HG02970 (cell line): ENCODE data around the gene PDLIM7.

ENCODE experiments used
- ATAC-seq: cut with Tn5 transposase; IDR thresholded peaks from one replicate; pipeline ENCODE4 v1.9.1; 2021; ENCODE audit warnings: mild to moderate bottlenecking, moderate library complexity, moderate number of reproducible peaks; ENCODE audit not compliant: unreplicated experiment, low FRiP score

The PDLIM7 gene

GRCh38 chr5:177524941-177525655 lies 27.7 kb upstream of the PDLIM7 start:
- no peak for ATAC-seq

- ATAC-seq, result no peak
These were observed 27.1 kb upstream of the PDLIM7 start for GRCh38 chr5:177524539-177524900.

GRCh38 chr5:177523711-177524538 lies 26.5 kb upstream of the PDLIM7 start:
- no peak for ATAC-seq

- ATAC-seq, result no peak
These were observed 23.6 kb upstream of the PDLIM7 start for GRCh38 chr5:177520916-177521513.

GRCh38 chr5:177520271-177520670 lies 22.9 kb upstream of the PDLIM7 start:
- ATAC-seq, result no peak

GRCh38 chr5:177519463-177520235 lies 22.2 kb upstream of the PDLIM7 start:
- no peak for ATAC-seq

- ATAC-seq, result peak; percentile 75
These were observed 19.5 kb upstream of the PDLIM7 start, which contains the start of gene DDX41 for GRCh38 chr5:177516601-177517568. Gene DDX41 (minus strand): TSS chr5:177516961. CDS start chr5:177516945, 16 bp downstream.

GRCh38 chr5:177515580-177515979 lies 18.2 kb upstream of the PDLIM7 start:
- ATAC-seq, result no peak

- ATAC-seq, result no peak
These were observed 17.1 kb upstream of the PDLIM7 start for GRCh38 chr5:177514541-177514940.

GRCh38 chr5:177513500-177513899 lies 16.1 kb upstream of the PDLIM7 start:
- no peak for ATAC-seq

- ATAC-seq, result no peak
These were observed 15.5 kb upstream of the PDLIM7 start for GRCh38 chr5:177512736-177513380.

- ATAC-seq, result no peak
These were observed 14.6 kb upstream of the PDLIM7 start for GRCh38 chr5:177511796-177512675.

GRCh38 chr5:177511181-177511580 lies 13.8 kb upstream of the PDLIM7 start:
- no peak for ATAC-seq

GRCh38 chr5:177510567-177511053 lies 13.2 kb upstream of the PDLIM7 start:
- no peak for ATAC-seq

- no peak for ATAC-seq
These were observed 12.7 kb upstream of the PDLIM7 start for GRCh38 chr5:177509991-177510566.

- no peak for ATAC-seq
These were observed 12.1 kb upstream of the PDLIM7 start, which contains the start of gene DOK3 for GRCh38 chr5:177509381-177509951. Gene DOK3 (minus strand): TSS chr5:177509826. CDS start chr5:177509540, 286 bp downstream.

GRCh38 chr5:177508837-177509236 lies 11.4 kb upstream of the PDLIM7 start:
- no peak for ATAC-seq
